Stimulated activated CD4-positive, alpha-beta T cell treated with anti-CD3 and anti-CD28 coated beads, TNF-alpha, amount 100 ng/mL, for 1 hour (primary cell): Measurements from ENCODE around the gene SRRM1.

Experiments used
- DNase-seq, 3 donors: peaks; one replicate each; pipeline ENCODE4 v3.0.0-alpha.2; 2020; ENCODE audit warnings: low read depth in 3 of 3, low spot score in 1 of 3

Gene SRRM1

GRCh38 chr1:24642481-24643362, at the start of gene SRRM1:
Gene SRRM1, plus strand, starts transcription at chr1:24643302. Its CDS starts 25 bp downstream, at chr1:24643327.
- peak; percentile 91 to 98 (median 96) for DNase-seq

GRCh38 chr1:24594328-24594598, 48.8 kb upstream of the SRRM1 start:
- no peak for DNase-seq

GRCh38 chr1:24596401-24596880, 46.7 kb upstream of the SRRM1 start:
- no peak for DNase-seq

GRCh38 chr1:24599265-24599664, 43.8 kb upstream of the SRRM1 start:
- DNase-seq, result no peak

GRCh38 chr1:24600551-24600950, 42.6 kb upstream of the SRRM1 start:
- DNase-seq, result no peak

GRCh38 chr1:24605534-24606295, 37.4 kb upstream of the SRRM1 start:
- DNase-seq, result no peak

GRCh38 chr1:24606296-24606605, 36.9 kb upstream of the SRRM1 start:
- no peak for DNase-seq

- DNase-seq, result no peak
These were observed 36.5 kb upstream of the SRRM1 start for GRCh38 chr1:24606621-24607020.

GRCh38 chr1:24609949-24610517, 33.1 kb upstream of the SRRM1 start:
- DNase-seq, result no peak

GRCh38 chr1:24619376-24619775, 23.7 kb upstream of the SRRM1 start:
- no peak for DNase-seq

GRCh38 chr1:24620678-24621077, 22.4 kb upstream of the SRRM1 start:
- DNase-seq, result no peak

- DNase-seq, result no peak
These were observed 22.0 kb upstream of the SRRM1 start for GRCh38 chr1:24621121-24621520.

- DNase-seq, result no peak
These were observed 20.9 kb upstream of the SRRM1 start for GRCh38 chr1:24622218-24622617.

GRCh38 chr1:24632832-24633175, 10.3 kb upstream of the SRRM1 start:
- DNase-seq, result no peak

GRCh38 chr1:24635195-24635843, 7.8 kb upstream of the SRRM1 start:
- DNase-seq, result no peak

- DNase-seq, result no peak
These were observed 6.3 kb upstream of the SRRM1 start for GRCh38 chr1:24636661-24637357.

- no peak for DNase-seq
These were observed 4.0 kb upstream of the SRRM1 start for GRCh38 chr1:24639094-24639493.

- DNase-seq, result no peak
These were observed 3.2 kb upstream of the SRRM1 start for GRCh38 chr1:24639881-24640280.

- no peak for DNase-seq
These were observed 2.8 kb upstream of the SRRM1 start for GRCh38 chr1:24640288-24640687.

- no peak for DNase-seq
These were observed 1.4 kb upstream of the SRRM1 start for GRCh38 chr1:24641646-24642151.
